Measurements from ENCODE around the gene MPND. TPM values are rescaled to one million over a fixed set of nuclear protein-coding genes. Genes with fewer than 3 reads are reported as not detected.

Gene MPND
- total RNA-seq, 4 donors from 2014 or later, result 5.3 to 9.2 (median 7.6) TPM

DNA sequence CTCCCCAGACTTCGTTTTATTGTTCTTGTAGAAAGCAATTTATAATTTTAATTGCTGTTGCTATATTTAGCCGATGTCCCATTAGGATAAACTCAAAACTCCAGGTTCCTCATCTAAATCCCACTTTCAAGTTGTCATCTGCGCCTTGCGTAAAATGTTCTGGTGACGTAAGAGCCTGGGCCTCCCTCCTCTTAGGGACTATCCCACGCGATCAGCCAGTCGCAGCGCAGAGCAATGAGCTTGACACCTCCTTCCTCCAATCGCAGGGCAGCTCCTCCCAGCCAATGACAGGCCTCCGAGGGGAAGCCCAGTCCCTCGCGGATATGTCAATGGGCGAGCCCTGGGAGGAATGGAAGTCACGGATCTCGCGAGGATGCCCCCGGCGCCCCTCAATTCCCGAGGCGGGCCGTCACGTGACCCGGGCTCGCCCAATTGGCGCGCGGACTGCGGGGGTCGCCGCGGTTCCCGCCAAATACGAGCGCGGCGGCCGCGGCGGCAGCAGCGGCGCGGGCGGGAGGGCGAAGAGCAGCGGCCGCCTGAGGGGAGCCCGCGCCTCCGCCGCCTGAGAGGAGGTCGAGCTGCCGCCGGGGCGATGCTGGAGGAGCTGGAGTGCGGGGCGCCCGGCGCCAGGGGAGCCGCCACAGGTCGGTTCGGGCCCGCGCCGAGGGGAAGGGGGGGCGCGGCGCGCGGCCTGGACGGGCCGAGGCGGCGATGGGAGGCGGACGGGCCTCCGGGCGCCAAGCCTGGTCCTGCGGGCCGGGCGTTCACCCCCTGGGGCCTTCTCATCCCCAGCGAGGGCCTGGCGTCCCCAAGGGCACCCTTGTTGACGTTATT lies 59.0 kb downstream of the MPND start, which contains the start of gene CHAF1A:
TSS of gene CHAF1A (plus strand) at position 470 of the 834 bp plus-strand sequence. CDS start at position 593, 123 bp downstream.
- Histone ChIP-seq H3K27ac (replicated peaks in 1 of 4) (peak within 1 kb of the TSS; percentile 87 to 94 (median 92)), H3K36me3 (peaks cover 0 to 3% (median under 1%) of the 10 kb centered on the region in 4 donors), H3K4me1 (peaks cover 41 to 52% (median 48%) of the 10 kb centered on the region in 4 donors), H3K27me3 (no peaks in the 10 kb centered on the region), H3K9me3 (no peaks in the 10 kb centered on the region), H3K4me3 (peak within 1 kb of the TSS; percentile 78 to 98 (median 88))
- TF ChIP-seq CTCF (IDR thresholded peaks at IDR 0.05) (peak in 1 of 3 experiments; percentile 42), POLR2AphosphoS5 (IDR thresholded peaks at IDR 0.05) (peak; percentile 91 to 92), EP300 (IDR thresholded peaks at IDR 0.05) (no peak)
- WGBS, result under 1% methylated on average over 34 of the region's 84 CpGs
- peak; percentile 100 for DNase-seq (ENCODE audit: extremely low spot score)
- intact Hi-C loops (cut with DNase I), result no loop called here

- Histone ChIP-seq H3K27me3 (no peaks in the 10 kb centered on the region), H3K36me3 (no peaks in the 10 kb centered on the region), H3K4me1 (peaks cover 35 to 44% (median 40%) of the 10 kb centered on the region in 4 donors), H3K9me3 (no peaks in the 10 kb centered on the region), H3K27ac (replicated peaks in 1 of 4) (peak overlapping the region; percentile 79 to 94 (median 92)), H3K4me3 (peak overlapping the region; percentile 78 to 98 (median 88))
- WGBS, result 24% methylated on average over 10 of the region's 32 CpGs
- TF ChIP-seq POLR2A (IDR thresholded peaks at IDR 0.05; ENCODE audit: low read depth) (no peak), EP300 (IDR thresholded peaks at IDR 0.05) (no peak), CTCF (IDR thresholded peaks at IDR 0.05) (no peak), POLR2AphosphoS5 (IDR thresholded peaks at IDR 0.05) (no peak)
- no peak for DNase-seq (ENCODE audit: extremely low spot score)
- intact Hi-C loops (cut with DNase I), result no loop called here
These were observed 59.8 kb downstream of the MPND start for GRCh38 chr19:4403005-4403761.

GRCh38 chr19:4405977-4406376 lies 62.6 kb downstream of the MPND start:
- Histone ChIP-seq H3K9me3 (no peaks in the 10 kb centered on the region), H3K36me3 (peaks cover 0 to 16% (median 10%) of the 10 kb centered on the region in 4 donors), H3K4me3 (no peak overlapping the region), H3K4me1 (peaks cover 16 to 23% (median 21%) of the 10 kb centered on the region in 4 donors), H3K27me3 (no peaks in the 10 kb centered on the region), H3K27ac (replicated peaks in 1 of 4) (no peak overlapping the region)
- DNase-seq (ENCODE audit: extremely low spot score), result no peak
- TF ChIP-seq EP300 (IDR thresholded peaks at IDR 0.05) (no peak), POLR2AphosphoS5 (IDR thresholded peaks at IDR 0.05) (no peak), CTCF (IDR thresholded peaks at IDR 0.05) (no peak), POLR2A (IDR thresholded peaks at IDR 0.05; ENCODE audit: low read depth) (no peak)
- intact Hi-C loops (cut with DNase I), result no loop called here
- 76% methylated on average over 8 of the region's 8 CpGs for WGBS

GRCh38 chr19:4406626-4407025 lies 63.3 kb downstream of the MPND start:
- H3K27me3 ChIP-seq, result no peaks in the 10 kb centered on the region
- WGBS, result 100% methylated on average over 4 of the region's 7 CpGs
- peaks cover 10 to 17% (median 14%) of the 10 kb centered on the region in 4 donors for H3K4me1 ChIP-seq
- no peaks in the 10 kb centered on the region for H3K9me3 ChIP-seq
- no peak for TF ChIP-seq CTCF (IDR thresholded peaks at IDR 0.05)
- no peak for TF ChIP-seq POLR2AphosphoS5 (IDR thresholded peaks at IDR 0.05)
- TF ChIP-seq POLR2A (IDR thresholded peaks at IDR 0.05; ENCODE audit: low read depth), result no peak
- TF ChIP-seq EP300 (IDR thresholded peaks at IDR 0.05), result no peak
- intact Hi-C loops (cut with DNase I), result no loop called here
- H3K4me3 ChIP-seq, result no peak overlapping the region
- H3K36me3 ChIP-seq, result peaks cover 0 to 16% (median 10%) of the 10 kb centered on the region in 4 donors
- no peak for DNase-seq (ENCODE audit: extremely low spot score)
- H3K27ac ChIP-seq (replicated peaks in 1 of 4), result no peak overlapping the region

All from esophagus muscularis mucosa (tissue), 4 donors.